HG03469 (cell line): ENCODE measurements around the gene FZD4.
"Not testable (repeated sequence)": the region's sequence is repeated elsewhere in the genome, so short reads cannot be mapped to it uniquely, and the experiment has no call there.

ENCODE experiments used
- ATAC-seq: cut with Tn5 transposase; IDR thresholded peaks from one replicate; pipeline ENCODE4 v1.9.1; 2021; ENCODE audit warnings: mild to moderate bottlenecking, moderate library complexity, moderate number of reproducible peaks; ENCODE audit not compliant: unreplicated experiment

Gene FZD4

DNA sequence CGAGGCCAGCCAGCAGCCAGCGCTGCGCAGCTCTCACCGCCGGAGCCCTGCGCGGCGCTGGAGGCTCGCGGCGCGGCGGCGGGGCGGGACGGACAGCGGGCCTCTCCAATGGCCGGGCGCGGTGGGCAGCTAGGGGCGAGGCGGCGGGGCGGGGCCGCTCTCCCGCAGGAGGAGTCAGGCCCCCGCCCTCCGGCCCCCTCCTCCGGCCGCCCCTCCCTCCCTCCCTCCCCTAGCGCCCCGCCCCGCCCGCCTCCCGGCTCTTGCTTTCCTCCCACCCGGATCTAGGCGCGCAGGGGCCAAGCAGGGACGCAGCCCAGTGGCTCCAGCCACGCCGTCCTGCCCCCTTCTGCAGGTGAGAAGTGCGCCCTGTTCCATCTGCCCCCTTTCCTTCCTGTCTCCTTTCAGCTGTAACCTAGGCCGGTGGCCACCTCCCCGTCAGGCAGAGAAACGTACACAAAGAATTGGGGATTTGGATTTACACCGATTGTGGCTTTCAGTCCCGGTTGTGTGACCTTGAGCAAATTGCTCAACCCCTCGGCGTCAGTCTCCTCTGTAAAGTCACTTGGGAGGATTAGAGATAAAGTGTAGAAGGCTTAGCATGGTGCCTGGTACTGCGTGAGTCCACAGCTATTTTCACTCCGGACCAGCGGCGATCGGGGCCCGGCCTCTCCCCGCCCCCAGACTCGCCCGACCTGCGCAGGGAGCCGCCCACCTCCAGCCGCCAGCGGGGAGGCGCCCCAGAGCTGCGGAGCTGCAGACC is at the start of gene FZD4:
TSS of gene FZD4 (minus strand) at position 35 of the 760 bp plus-strand sequence. CDS start 310 bp downstream, outside the sequence.
- peak; percentile 83 for ATAC-seq

DNA sequence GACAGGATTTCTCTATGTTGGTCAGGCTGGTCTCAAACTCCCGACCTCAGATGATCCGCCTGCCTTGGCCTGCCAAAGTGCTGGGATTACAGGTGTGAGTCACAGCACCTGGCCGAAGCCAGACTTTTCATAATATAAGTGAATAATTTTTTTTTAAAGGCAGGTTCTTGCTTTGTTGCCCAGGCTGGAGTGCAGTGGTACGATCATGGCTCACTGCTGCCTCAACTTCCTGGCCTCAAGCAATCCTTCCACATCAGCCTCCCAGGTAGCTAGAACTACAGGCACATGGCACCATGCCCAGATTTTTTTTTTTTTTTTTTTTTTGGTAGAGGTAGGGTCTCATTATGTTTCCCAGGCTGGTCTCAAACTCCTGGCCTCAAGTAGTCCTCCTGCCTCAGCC is 49.1 kb upstream of the FZD4 start:
- not testable (repeated sequence) for ATAC-seq

DNA sequence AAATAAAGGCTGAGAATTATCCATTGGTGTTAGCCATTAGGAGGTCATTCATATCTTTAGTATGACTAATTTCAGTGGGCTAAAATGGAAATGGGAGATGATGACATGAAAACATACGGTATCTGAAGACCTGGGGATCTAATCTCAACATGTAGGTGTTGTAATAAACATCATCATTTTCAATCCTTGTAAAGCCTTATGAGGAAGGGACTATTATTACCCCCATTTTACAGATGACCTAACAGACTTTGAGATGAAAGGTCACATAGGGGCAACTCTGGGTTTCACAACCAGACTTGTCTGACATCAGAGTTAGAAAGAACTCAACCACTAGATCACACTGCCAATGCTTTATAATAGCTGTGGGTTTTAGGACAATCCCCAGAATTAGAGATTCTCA is 47.7 kb upstream of the FZD4 start:
- ATAC-seq, result no peak

DNA sequence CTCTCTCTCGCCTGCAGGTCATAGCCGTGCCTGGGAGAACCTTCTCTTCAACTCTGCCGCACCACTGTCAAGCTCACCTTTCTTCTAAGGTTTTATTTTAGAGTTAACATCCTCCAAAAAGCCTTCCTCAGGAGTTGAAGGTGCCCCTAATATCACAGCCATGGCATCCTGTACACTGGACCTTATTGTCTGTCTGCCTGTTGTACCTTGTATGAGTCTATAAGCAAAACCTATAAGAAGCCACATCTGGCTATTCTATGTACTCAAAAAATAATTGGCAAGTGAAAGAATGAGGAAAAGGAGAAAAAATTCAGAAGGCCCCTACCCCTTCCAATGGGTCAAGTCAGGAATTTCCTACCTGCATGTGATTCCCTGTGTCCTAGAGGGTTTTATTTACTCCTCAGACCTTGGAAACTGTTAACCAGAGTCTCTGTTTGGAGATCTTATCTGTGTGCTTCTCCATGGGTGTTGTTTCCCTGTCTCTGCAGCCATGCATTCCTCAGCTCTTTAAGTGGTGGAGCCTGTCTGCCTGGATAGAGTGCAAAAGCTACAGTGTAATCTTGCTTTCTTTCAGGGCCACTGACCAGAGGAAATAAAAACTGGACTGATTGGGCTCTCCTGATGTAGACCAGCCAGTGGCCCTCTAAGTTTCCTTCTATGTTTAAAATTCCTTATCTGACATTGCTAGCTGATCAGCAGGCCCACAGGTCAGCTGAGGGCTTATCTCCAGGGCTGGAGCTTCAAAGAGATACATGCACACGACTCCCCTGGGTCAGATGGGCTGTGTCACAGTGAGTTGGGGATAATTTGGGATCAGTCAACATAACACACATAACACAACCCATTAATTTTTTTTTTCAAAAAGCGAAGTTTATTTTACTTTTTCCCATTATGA is 44.9 kb upstream of the FZD4 start:
- ATAC-seq, result no peak

DNA sequence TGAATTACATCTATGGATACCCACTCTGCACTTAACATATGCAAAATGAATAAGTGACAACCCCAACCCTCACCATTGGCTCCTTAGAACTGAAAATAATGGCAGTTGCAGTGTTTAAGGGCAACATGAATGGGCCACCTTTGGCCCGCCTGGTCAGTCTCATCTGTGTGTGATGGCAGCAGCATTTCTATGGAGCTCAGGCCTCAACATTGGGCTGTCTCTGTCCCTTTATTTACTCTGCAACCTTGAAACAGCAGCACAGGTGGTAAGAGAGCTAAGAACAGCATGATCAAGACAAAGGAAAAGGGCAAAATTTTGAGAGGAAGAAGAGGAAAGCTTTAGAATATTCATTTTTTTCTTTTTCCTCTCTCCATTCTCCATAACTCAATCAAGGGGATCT is 44.2 kb upstream of the FZD4 start:
- no peak for ATAC-seq

DNA sequence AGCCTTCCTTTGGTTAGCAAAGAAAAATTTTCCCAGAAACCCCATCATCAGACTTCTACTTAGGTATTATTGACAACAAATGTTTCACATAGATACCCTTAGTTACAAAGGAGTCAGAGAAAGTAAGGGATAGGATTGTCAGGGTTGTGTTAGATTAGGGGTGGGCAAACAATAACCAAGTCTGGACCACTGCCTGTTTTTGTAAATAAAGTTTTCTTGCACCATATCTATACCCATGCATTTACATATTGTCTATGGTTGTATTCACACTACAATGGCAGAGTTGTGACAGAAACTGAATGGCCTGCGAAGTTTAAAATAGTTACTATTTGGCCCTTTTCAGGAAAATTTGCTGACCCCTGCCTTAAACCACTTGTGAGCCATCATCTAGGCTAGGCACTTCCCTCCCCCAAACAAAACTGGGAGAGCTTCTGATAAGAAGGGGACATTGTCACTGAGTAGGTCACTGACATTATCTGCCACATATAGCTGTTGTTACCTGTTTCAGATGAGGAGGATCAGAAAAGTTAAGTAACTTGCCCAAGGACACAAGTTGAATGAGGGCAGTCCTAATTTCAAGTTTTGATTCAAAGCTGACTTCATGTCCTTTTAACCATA is 41.9 kb upstream of the FZD4 start:
- no peak for ATAC-seq

DNA sequence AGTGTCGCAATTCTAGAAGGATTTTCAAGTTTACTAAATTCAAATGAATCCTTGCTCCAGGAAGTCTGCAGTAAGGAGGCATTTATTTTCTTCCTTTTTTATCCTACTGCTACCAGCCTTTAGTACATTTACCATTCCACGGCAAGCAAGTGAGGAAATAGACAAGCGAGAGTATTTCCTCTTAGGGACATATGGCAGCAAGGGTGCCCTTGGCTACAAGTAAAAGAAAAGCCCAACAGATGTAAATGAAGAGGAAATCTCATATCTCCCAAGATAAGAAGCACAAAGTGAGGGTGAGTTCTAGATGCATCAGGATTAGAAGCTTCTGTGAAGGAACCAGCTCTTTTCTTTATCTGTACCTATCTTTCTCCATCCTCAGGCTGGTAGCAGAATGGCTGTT is 37.8 kb upstream of the FZD4 start:
- no peak for ATAC-seq

DNA sequence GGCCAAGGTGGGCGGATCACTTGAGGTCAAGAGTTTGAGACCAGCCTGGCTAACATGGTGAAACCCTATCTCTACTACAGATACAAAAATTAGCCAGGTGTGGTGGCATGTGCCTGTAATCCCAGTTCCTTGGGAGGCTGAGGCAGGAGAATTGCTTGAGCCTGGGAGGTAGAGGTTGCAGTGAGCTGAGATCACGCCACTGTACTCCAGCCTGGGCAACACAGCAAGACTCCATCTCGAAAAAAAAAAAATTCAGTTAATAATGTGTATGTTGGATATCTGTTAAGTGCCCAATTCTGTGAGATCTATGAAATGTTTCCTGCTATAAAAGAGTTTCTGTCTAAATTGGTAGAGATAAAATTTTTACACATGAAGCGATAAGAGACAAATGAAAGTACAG is 37.1 kb upstream of the FZD4 start:
- not testable (repeated sequence) for ATAC-seq

DNA sequence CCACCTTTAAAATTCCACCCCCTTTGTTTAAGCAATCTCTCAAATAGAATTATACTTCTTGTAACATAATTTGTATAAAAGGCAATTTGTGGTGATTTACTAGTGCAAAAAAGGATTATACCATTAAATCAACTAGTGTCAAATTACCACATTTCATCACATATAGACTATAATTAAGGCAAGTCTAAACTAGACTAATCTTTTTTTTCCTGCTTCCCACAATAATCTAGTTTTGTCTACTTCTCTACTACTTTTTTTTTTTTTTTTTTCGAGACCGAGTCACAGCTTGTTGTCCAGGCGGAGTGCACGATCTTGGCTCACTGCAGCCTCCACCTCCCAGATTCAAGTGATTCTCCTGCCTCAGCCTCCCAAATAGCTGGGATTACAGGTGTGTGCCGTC is 36.1 kb upstream of the FZD4 start:
- ATAC-seq, result no peak

DNA sequence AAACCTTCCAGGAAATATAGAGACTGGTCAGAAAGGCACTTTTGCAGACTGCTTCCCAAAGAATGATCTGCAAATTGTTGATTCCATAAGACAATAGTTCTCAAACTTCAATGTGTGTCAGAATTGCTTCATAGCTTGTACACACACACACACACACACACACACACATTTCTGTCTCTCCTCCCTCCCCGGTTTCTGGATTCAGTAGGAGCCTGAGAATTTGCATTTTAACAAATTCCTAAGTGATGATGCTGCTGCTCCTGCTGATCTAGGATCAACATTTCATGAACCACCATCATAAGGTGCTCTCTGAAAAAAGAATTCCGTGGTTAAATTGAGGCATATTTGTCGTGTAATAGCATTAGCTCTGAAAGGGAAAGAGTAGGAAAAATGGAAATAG is 35.3 kb upstream of the FZD4 start:
- no peak for ATAC-seq

DNA sequence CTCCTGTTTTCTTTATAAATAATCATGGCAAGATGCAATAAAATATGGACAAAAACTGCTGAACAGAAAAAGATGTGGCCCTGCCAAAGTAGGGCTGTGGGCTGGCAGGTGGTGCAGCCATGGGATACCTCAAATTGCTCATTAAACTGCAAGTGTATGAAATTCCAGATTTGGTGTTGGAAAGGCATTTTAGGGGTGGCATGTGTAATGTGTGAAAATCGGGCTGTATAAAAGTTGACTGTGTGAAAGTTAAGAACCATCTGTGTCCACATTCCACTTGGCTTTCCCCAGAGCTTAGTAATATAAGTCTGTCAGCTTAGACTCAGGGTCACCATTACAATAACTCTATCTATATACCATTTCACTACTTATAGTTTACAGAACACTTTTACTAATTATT is 34.8 kb upstream of the FZD4 start:
- ATAC-seq, result no peak

DNA sequence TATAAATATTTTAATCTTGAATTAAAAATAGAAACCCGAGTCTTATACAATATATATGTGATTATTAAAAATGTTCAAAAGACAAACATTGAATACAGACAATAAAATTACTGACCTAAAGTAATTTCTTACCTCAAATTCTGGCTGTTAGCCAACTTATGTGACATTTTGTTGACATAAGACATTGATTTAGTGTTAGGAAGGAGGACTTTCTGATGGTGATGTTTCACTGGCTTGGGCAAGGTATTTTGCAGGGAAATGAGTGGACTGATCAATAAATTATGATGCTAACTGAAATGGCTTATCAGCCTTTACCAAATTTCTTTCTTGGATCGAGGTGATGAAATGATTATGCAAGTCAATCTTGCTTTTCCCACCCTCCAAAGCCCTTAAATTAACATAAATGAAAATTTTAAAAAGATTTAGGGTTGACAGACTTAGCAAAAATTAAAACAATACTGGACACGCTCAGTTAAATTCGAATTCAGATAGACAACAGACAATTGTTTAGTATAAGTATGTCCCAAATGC is 33.2 kb upstream of the FZD4 start:
- ATAC-seq, result no peak

DNA sequence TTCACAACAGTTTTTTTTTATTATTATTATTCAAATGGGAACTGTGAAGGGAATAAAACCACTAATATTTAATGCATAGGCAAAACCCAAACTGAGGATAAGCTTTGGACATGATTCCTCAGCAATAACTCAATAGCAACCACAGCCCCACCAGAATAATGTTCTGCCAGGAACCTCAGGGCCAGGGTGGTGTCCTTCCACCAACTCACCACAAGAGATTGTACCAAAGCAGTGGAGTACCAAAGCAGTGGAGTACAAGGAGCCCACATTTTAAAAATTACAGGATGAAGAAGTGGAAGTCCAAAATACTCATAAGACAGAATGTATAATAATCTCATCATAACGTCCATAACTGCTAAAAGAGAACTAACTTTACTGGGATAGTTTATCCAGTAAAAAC is 32.5 kb upstream of the FZD4 start:
- no peak for ATAC-seq

DNA sequence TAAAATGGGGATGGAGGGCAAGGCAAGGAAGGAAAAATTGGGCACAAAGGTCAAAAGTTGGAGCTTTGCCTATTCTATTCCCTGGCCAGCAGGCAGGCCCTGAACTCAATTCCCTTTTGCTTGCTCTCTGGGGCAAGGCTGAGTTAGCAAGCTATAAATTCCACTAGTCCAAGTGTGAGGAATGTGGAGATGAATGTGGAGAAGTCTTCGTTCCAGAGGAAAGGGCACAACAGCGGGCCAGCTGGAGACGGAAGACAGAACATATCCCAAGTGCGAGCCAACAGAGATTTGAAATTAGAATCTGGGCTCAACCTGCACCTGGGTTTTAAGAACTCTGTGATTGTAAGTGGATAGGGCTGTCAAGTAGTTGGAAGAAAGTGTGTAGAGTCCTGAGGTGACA is 29.5 kb upstream of the FZD4 start:
- no peak for ATAC-seq

DNA sequence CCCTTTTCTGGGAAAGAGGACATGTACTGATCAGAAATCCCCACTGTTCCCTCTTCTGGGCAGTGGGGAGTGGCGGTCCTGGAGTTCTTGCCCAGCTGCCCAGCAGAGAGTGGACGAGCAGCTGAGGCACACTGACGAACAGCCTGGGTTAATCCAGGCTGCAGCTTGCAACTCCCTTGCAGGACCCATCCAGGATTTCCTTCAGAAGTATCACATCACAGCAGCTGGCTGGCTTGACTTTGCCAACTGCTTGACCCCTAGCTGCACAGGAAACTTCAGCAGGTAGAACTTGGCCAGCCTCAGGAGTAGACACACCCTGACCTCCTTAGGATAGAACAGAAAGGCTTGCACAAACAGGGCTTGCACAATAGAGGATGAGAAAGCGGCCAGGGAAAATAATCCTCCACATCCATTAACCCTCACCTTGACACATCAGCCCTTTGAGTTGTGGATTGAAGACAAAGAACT is 27.9 kb upstream of the FZD4 start:
- no peak for ATAC-seq

DNA sequence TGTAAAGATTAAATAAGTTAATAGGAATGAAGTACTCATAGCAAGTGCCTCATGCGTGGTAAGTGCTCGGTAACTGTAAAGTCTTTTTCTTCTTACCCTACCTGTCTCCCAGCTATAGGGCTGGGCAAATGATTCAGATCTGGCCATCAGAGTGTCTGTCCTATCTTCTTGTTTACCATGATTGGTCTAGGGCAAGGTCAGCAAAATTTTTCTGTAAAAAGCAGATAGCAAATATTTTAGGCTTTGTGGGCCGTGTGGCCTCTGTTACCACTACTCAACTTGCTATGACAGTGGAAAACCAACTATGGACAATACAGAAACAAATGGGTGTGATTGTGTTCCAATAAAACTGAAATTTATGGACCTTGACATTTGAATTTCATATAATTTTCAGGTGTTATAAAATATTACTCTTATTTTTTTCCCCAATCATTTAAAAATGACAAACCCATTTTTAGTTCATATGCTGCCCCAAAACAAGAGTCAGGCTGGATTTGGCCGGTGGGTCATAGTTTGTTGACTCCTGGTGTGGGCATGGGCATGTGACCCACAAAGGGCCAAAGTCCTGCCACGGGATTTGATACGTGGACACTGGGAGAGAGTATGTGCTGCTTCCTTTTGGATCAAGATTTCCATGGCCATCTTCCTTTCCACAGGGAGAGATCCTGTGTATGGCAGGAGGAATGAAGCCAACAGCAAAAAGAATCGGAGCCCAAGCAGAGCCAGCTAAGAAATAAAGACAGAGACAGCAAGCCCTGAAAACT is 26.8 kb upstream of the FZD4 start:
- ATAC-seq, result no peak

DNA sequence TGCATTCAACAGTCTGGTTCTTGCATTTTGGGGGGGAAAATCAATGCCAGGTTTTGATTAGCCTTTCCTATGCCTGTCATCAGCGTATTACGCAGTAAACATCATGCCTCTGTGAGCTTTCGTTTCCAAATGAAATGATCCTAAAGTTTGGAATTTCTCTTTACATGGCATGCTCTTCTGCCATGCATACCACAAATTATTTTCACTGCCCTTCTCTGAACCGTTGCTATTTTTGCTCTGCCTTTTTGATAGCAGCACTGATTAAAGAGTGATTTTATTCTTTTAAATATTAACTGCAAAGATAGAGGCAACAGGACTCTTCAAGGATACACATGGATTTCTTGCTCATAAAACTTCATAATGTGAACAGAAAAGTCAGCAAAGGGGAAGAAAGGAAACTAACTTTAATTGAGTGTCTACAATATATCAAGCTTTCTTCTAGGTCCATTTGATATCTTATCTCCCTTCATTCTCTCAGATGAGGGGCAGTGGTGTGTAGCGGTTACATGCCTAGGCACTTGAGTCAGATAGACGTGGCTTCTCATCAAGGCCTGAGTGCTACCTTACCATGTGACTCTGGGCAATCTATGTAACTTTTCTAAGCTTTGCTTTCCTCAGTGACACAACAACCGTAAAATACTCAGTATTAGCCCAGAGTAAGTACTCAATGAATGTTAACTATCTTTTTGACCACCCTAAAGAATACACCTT is 25.0 kb upstream of the FZD4 start:
- ATAC-seq, result no peak

DNA sequence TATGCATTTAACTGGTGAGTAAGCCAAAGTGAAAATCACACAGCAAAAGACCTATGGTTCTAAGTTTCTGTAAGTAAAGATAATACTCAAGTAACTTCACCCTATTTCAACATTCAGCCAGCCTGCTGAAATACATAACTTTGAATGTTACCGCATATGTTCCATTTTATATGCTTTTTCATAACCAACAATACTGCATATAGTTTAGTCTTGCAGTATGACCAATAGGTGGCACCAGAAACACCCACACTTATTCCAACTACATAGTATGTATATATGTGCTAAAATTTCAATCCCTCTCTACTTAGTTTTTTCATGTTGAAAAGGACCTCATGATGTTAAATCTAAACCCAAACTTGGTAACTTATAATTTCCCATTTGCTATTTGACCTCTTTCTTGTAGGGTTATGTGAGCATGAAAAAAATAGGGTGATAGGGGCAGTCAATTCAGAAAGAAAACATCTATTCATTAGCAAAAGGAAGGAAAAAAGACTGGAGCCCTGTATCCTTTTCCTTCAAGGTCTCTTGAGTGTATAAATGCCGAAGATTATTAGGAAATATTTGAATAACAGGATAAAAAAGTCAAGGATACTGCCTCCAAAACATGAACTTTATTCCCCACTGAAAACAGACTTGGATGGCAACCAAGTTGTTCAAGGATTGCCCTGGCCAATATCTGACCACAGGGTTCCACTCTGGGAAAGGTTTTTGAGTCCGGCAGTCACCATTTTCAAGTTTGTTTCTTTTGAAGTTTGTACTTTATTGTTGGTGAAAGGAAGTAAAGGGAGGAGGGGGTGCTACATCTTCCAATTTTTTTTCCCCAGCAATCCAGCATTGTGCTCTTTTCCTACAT is 23.8 kb upstream of the FZD4 start:
- ATAC-seq, result peak; percentile 75

DNA sequence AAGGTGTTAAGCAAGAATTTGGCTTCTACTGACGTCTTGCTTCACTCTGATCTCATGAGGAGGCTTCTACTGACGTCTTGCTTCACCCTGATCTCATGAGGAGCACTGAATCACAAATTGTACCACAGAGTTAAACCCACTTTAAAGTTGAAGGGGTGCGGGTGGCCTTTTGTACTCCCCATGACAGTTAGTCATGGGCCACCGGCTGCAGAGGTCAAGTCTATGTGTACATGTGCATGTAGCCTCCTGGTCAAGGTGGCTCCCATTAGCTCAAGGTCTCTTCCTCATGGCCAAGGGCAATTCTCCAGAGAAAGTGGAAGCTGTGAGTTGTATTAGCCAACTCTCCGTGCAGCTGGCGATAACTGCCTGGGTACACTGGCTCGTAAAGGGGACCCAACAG is 23.1 kb upstream of the FZD4 start:
- no peak for ATAC-seq
